ENCODE results near the gene CMPK1.
"Not testable (repeated sequence)": the region's sequence is repeated elsewhere in the genome, so short reads cannot be mapped to it uniquely, and the experiment has no call there.

The CMPK1 gene

DNA sequence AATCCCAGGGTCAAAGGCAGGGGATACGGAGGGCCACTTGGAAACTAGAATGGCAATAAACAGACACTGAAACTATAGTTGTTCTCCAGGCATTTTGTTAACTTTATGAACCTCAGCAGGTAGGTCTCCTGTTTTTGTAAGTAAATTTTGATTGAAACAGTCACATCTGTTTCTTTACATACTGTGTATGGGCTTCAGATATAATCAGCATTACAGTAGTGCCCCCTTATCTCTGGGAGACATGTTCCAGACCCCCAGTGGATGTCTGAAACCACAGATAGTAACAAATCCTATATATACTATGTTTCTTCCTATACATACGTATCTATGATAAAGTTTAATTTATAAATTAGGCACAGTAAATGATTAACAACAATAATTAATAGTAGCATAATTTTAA lies 31.1 kb upstream of the CMPK1 start:
- TF ChIP-seq EZH2phosphoT487 (IDR thresholded peaks at IDR 0.05; ENCODE audit: low read depth) (no peak), CTCF (IDR thresholded peaks at IDR 0.05; ENCODE audit: low read depth, low read length) (no peak)
- Histone ChIP-seq H3K4me2 (ENCODE audit: low read length) (no peak overlapping the region), H3K4me3 (ENCODE audit: low read length) (no peak overlapping the region), H2AFZ (ENCODE audit: low read depth, low read length) (no peak overlapping the region), H3K27ac (ENCODE audit: low read length) (no peak overlapping the region), H3K9ac (ENCODE audit: low read length) (no peak overlapping the region), H3K4me1 (ENCODE audit: low read length) (peaks cover 4% of the 10 kb centered on the region; the same call in 1 of the 2 replicates), H4K20me1 (ENCODE audit: insufficient read depth, low read length) (no peaks in the 10 kb centered on the region), H3K79me2 (ENCODE audit: low read length) (no peaks in the 10 kb centered on the region; the same call in 1 of the 2 replicates), H3K36me3 (replicated peaks; ENCODE audit: low read depth, low read length) (peaks cover 26% of the 10 kb centered on the region), H3K9me3 (ENCODE audit: insufficient read depth, low read length) (no peaks in the 10 kb centered on the region), H3K27me3 (ENCODE audit: low read depth, low read length) (no peaks in the 10 kb centered on the region)

- Histone ChIP-seq H3K9me3 (ENCODE audit: insufficient read depth, low read length) (no peaks in the 10 kb centered on the region), H3K4me1 (ENCODE audit: low read length) (peaks cover 5% of the 10 kb centered on the region; the same call in 1 of the 2 replicates), H2AFZ (ENCODE audit: low read depth, low read length) (no peak overlapping the region), H3K4me2 (ENCODE audit: low read length) (no peak overlapping the region), H3K9ac (ENCODE audit: low read length) (no peak overlapping the region), H3K36me3 (replicated peaks; ENCODE audit: low read depth, low read length) (peaks cover 13% of the 10 kb centered on the region), H4K20me1 (ENCODE audit: insufficient read depth, low read length) (no peaks in the 10 kb centered on the region), H3K27me3 (ENCODE audit: low read depth, low read length) (no peaks in the 10 kb centered on the region), H3K79me2 (ENCODE audit: low read length) (peaks cover 43% of the 10 kb centered on the region), H3K4me3 (ENCODE audit: low read length) (no peak overlapping the region), H3K27ac (ENCODE audit: low read length) (no peak overlapping the region)
- TF ChIP-seq CTCF (IDR thresholded peaks at IDR 0.05; ENCODE audit: low read depth, low read length) (no peak), EZH2phosphoT487 (IDR thresholded peaks at IDR 0.05; ENCODE audit: low read depth) (no peak)
Observed at GRCh38 chr1:47309427-47309826, 24.2 kb upstream of the CMPK1 start.

GRCh38 chr1:47313915-47314664 lies 19.5 kb upstream of the CMPK1 start, which contains the start of gene STIL:
Gene STIL (minus strand): TSS chr1:47314147. CDS start chr1:47310319, 3,828 bp downstream.
- Histone ChIP-seq H3K9ac (ENCODE audit: low read length) (peak within 1 kb of the TSS; percentile 96), H3K4me1 (ENCODE audit: low read length) (peaks cover 5% of the 10 kb centered on the region; the same call in 1 of the 2 replicates), H3K27me3 (ENCODE audit: low read depth, low read length) (no peaks in the 10 kb centered on the region), H3K36me3 (replicated peaks; ENCODE audit: low read depth, low read length) (peaks cover 10% of the 10 kb centered on the region), H3K79me2 (ENCODE audit: low read length) (peaks cover 43% of the 10 kb centered on the region), H2AFZ (ENCODE audit: low read depth, low read length) (peak within 1 kb of the TSS; percentile 93), H4K20me1 (ENCODE audit: insufficient read depth, low read length) (no peaks in the 10 kb centered on the region), H3K4me3 (ENCODE audit: low read length) (peak within 1 kb of the TSS; percentile 100), H3K27ac (ENCODE audit: low read length) (peak within 1 kb of the TSS; percentile 63), H3K4me2 (ENCODE audit: low read length) (peak within 1 kb of the TSS; percentile 97), H3K9me3 (ENCODE audit: insufficient read depth, low read length) (no peaks in the 10 kb centered on the region)
- TF ChIP-seq CTCF (IDR thresholded peaks at IDR 0.05; ENCODE audit: low read depth, low read length) (no peak), EZH2phosphoT487 (IDR thresholded peaks at IDR 0.05; ENCODE audit: low read depth) (no peak)

GRCh38 chr1:47317841-47318240 lies 15.7 kb upstream of the CMPK1 start:
- TF ChIP-seq CTCF (IDR thresholded peaks at IDR 0.05; ENCODE audit: low read depth, low read length) (no peak), EZH2phosphoT487 (IDR thresholded peaks at IDR 0.05; ENCODE audit: low read depth) (no peak)
- Histone ChIP-seq H3K27ac (ENCODE audit: low read length) (no peak overlapping the region), H3K4me2 (ENCODE audit: low read length) (no peak overlapping the region), H3K36me3 (replicated peaks; ENCODE audit: low read depth, low read length) (no peaks in the 10 kb centered on the region), H3K9ac (ENCODE audit: low read length) (no peak overlapping the region), H3K9me3 (ENCODE audit: insufficient read depth, low read length) (no peaks in the 10 kb centered on the region), H3K4me3 (ENCODE audit: low read length) (no peak overlapping the region), H2AFZ (ENCODE audit: low read depth, low read length) (no peak overlapping the region), H3K79me2 (ENCODE audit: low read length) (peaks cover 11% of the 10 kb centered on the region), H3K4me1 (ENCODE audit: low read length) (peaks cover under 1% of the 10 kb centered on the region; the same call in 1 of the 2 replicates), H4K20me1 (ENCODE audit: insufficient read depth, low read length) (no peaks in the 10 kb centered on the region), H3K27me3 (ENCODE audit: low read depth, low read length) (no peaks in the 10 kb centered on the region)

DNA sequence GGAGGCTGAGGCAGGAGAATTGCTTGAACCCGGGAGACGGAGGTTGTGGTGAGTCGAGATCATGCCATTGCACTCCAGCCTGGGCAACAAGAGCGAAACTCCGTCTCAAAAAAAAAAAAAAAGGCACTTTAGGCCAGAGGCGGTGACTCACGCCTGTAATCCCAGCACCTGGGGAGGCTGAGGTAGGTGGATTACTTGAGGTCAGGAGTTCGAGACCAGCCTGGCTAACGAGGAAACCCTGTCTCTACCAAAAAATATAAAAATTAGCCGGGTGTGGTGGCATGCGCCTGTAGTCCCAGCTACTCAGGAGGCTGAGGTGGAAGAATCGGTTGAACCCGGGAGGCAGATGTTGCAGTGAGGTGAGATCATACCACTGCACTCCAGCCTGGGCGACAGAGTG lies 13.6 kb upstream of the CMPK1 start:
- H3K79me2 ChIP-seq (ENCODE audit: low read length); H3K36me3 ChIP-seq (replicated peaks; ENCODE audit: low read depth, low read length); H3K9me3 ChIP-seq (ENCODE audit: insufficient read depth, low read length); H3K4me1 ChIP-seq (ENCODE audit: low read length); H4K20me1 ChIP-seq (ENCODE audit: insufficient read depth, low read length); H3K4me3 ChIP-seq (ENCODE audit: low read length); H3K9ac ChIP-seq (ENCODE audit: low read length); H3K27me3 ChIP-seq (ENCODE audit: low read depth, low read length); H3K27ac ChIP-seq (ENCODE audit: low read length); H3K4me2 ChIP-seq (ENCODE audit: low read length); H2AFZ ChIP-seq (ENCODE audit: low read depth, low read length): not testable (repeated sequence)

All from OCI-LY3 (cell line).